Neural cell (in vitro differentiated cells): ENCODE results near the gene EFCAB11. TPM values are rescaled to one million over a fixed set of nuclear protein-coding genes. Genes with fewer than 3 reads are reported as not detected.
"Not testable (repeated sequence)": the region's sequence is repeated elsewhere in the genome, so short reads cannot be mapped to it uniquely, and the experiment has no call there.

ENCODE experiments used
- H2AFZ ChIP-seq: fragments of 200-600, 300-800 bp; sonication (generic), shearing (Covaris generic); 2 replicates; pipeline ENCODE4 v1.6.0; 2014; ENCODE audit warnings: low read depth, mild to moderate bottlenecking, antibody characterized with exemption, low read length, moderate library complexity
- H3F3A ChIP-seq: fragments of 200-600 bp; shearing (Covaris generic); 2 replicates; pipeline ENCODE4 v1.6.1; 2016; ENCODE audit warnings: mild to moderate bottlenecking, moderate library complexity, mixed read lengths, antibody characterized with exemption, low read length; ENCODE audit not compliant: insufficient read depth, poor library complexity, severe bottlenecking
- H3K27ac ChIP-seq: fragments of 200-600, 300-800 bp; sonication (generic), shearing (Covaris generic); 2 replicates; pipeline ENCODE4 v1.5.1; 2014; ENCODE audit warnings: mild to moderate bottlenecking, low read length, moderate library complexity
- H3K27me3 ChIP-seq: fragments of 300-800, 200-600 bp; sonication (generic), shearing (Covaris generic); 2 replicates; pipeline ENCODE4 v1.6.0; 2014; ENCODE audit warnings: mild to moderate bottlenecking, low read depth, low read length, moderate library complexity; ENCODE audit not compliant: insufficient read depth
- H3K36me3 ChIP-seq: fragments of 300-800, 200-600 bp; sonication (generic), shearing (Covaris generic); 2 replicates; pipeline ENCODE4 v1.5.1; 2014; ENCODE audit warnings: mild to moderate bottlenecking, antibody characterized with exemption, low read length, moderate library complexity; ENCODE audit not compliant: insufficient read depth
- H3K4me2 ChIP-seq: fragments of 300-800, 200-600 bp; sonication (generic), shearing (Covaris generic); 2 replicates; pipeline ENCODE4 v1.6.0; 2014; ENCODE audit warnings: mild to moderate bottlenecking, low read length
- H3K4me3 ChIP-seq: fragments of 300-800, 200-600 bp; sonication (generic), shearing (Covaris generic); 2 replicates; pipeline ENCODE4 v1.5.1; 2014; ENCODE audit warnings: mild to moderate bottlenecking, low read length, moderate library complexity
- H3K79me2 ChIP-seq: fragments of 200-600 bp; shearing (Covaris generic); replicated peaks from 2 replicates; pipeline ENCODE4 v1.6.0; 2014; ENCODE audit warnings: mild to moderate bottlenecking, low read length, moderate library complexity; ENCODE audit not compliant: insufficient read depth
- H3K9ac ChIP-seq: fragments of 300-800, 200-600 bp; sonication (generic), shearing (Covaris generic); 2 replicates; pipeline ENCODE4 v1.6.1; 2016; ENCODE audit warnings: mild to moderate bottlenecking, low read length, mixed read lengths
- H3K9me2 ChIP-seq: fragments of 200-600 bp; shearing (Covaris generic); 2 replicates; pipeline ENCODE4 v1.6.1; 2016; ENCODE audit warnings: mild to moderate bottlenecking, low read length, mixed read lengths; ENCODE audit not compliant: insufficient read depth
- H3K9me3 ChIP-seq: fragments of 200-600, 300-800 bp; sonication (generic), shearing (Covaris generic); 2 replicates; pipeline ENCODE4 v1.6.1; 2016; ENCODE audit warnings: mild to moderate bottlenecking, mixed run types, low read length, moderate library complexity, mixed read lengths
- H4K20me1 ChIP-seq: fragments of 200-600 bp; shearing (Covaris generic); 2 replicates; pipeline ENCODE4 v1.6.1; 2016; ENCODE audit warnings: mild to moderate bottlenecking, mixed run types; ENCODE audit not compliant: insufficient read depth
- EP300 ChIP-seq: fragments of 450-650 bp; conservative IDR thresholded peaks from 2 replicates; pipeline ENCODE4 v1.6.1; 2014; ENCODE audit warnings: antibody characterized with exemption, mild to moderate bottlenecking, moderate library complexity; ENCODE audit not compliant: poor library complexity, severe bottlenecking
- EZH2 ChIP-seq: fragments of 200-600, 300-800 bp; shearing (Covaris generic), sonication (generic); IDR thresholded peaks from 2 replicates; pipeline ENCODE4 v1.6.1; 2014; ENCODE audit warnings: antibody characterized with exemption, low read length, borderline replicate concordance, mild to moderate bottlenecking; ENCODE audit not compliant: insufficient read depth, poor library complexity, severe bottlenecking
- MXI1 ChIP-seq: fragments of 450-650 bp; conservative IDR thresholded peaks from 2 replicates; pipeline ENCODE4 v1.6.1; 2014; ENCODE audit warnings: antibody characterized with exemption, mild to moderate bottlenecking; ENCODE audit not compliant: poor library complexity, severe bottlenecking
- POLR2AphosphoS5 ChIP-seq: IDR thresholded peaks from 2 replicates; pipeline ENCODE4 v1.6.1; 2012
- RAD21 ChIP-seq: fragments of 450-650 bp; conservative IDR thresholded peaks from 2 replicates; pipeline ENCODE4 v1.6.1; 2014; ENCODE audit warnings: antibody characterized with exemption, mild to moderate bottlenecking, moderate library complexity
- SMC3 ChIP-seq: fragments of 450-650 bp; conservative IDR thresholded peaks from 2 replicates; pipeline ENCODE4 v1.6.1; 2014; ENCODE audit warnings: antibody characterized with exemption, mild to moderate bottlenecking, moderate library complexity; ENCODE audit not compliant: poor library complexity
- TAF1 ChIP-seq: IDR thresholded peaks from 2 replicates; pipeline ENCODE4 v1.6.1; 2012; ENCODE audit warnings: low read depth
- polyA plus RNA-seq: library from polyadenylated mRNA; depleted of rRNA; stranded (reverse); fragments of >200 nt; gene quantifications from 2 replicates; pipeline ENCODE4 v1.2.3, GENCODE V29; 2014
- TF ChIP-seq, protein P1 (sequence below): IDR thresholded peaks from 2 replicates; pipeline ENCODE4 v1.6.1; 2012; ENCODE audit warnings: borderline replicate concordance
- TF ChIP-seq, protein P2 (sequence below): fragments of 450-650 bp; IDR thresholded peaks from 2 replicates; pipeline ENCODE4 v1.5.1; 2014; ENCODE audit warnings: antibody characterized with exemption, mild to moderate bottlenecking, moderate library complexity; ENCODE audit not compliant: poor library complexity, severe bottlenecking

Gene EFCAB11
- polyA plus RNA-seq, 1 donor from 2014 or later, result 7.9 TPM

DNA sequence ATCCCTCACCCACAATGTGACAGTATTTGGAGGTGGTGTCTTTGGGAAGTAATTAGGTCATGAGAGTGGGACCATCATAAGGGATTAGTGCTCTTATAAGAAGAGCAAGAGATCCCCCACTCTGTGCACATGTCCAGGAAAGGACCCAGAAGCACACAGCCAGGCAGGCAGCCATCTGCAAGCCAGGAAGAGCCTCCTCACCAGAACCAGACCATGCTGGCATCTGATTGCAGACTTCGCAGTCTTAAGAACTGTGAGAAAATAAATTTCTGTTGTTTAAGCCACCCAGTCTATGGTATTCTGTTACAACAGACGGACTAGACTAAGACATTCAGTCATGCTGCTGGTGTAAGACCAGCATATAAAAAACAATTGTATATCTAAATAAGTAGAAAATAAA, 69.8 kb downstream of the EFCAB11 start:
- H3K4me2 ChIP-seq, result no peak overlapping the region

DNA sequence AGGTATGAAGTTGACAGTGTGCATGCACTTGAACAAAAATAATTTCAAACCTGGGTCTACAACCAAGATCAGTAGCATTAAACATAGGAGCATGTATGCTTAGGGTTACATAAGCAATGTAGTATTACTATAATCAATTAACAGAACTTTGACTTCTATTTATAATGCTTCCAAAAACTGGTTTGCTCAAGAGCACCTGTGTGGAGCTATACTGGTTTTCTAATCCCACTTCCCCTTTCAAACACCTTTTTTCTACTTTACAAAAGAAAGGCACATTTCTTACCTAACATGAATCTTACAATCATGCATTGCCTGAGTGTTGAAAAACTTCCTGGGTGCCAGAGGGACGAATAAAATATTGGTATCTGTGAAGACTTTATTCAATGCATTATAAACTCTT, 72.7 kb downstream of the EFCAB11 start:
- no peaks in the 10 kb centered on the region for H4K20me1 ChIP-seq
- H3K9me2 ChIP-seq, result no peaks in the 10 kb centered on the region
- H3K36me3 ChIP-seq, result no peaks in the 10 kb centered on the region
- no peaks in the 10 kb centered on the region for H3K9me3 ChIP-seq
- H3K4me2 ChIP-seq, result no peak overlapping the region
- no peaks in the 10 kb centered on the region for H3K79me2 ChIP-seq
- no peaks in the 10 kb centered on the region for H3F3A ChIP-seq
- H3K27ac ChIP-seq, result no peak overlapping the region
- H2AFZ ChIP-seq, result no peak overlapping the region
- no peak overlapping the region for H3K9ac ChIP-seq
- no peak overlapping the region for H3K4me3 ChIP-seq
- H3K27me3 ChIP-seq, result no peaks in the 10 kb centered on the region
- TF ChIP-seq EZH2, result no peak
- no peak for TF ChIP-seq EP300
- TF ChIP-seq SMC3, result no peak
- TF ChIP-seq, protein P1, sequence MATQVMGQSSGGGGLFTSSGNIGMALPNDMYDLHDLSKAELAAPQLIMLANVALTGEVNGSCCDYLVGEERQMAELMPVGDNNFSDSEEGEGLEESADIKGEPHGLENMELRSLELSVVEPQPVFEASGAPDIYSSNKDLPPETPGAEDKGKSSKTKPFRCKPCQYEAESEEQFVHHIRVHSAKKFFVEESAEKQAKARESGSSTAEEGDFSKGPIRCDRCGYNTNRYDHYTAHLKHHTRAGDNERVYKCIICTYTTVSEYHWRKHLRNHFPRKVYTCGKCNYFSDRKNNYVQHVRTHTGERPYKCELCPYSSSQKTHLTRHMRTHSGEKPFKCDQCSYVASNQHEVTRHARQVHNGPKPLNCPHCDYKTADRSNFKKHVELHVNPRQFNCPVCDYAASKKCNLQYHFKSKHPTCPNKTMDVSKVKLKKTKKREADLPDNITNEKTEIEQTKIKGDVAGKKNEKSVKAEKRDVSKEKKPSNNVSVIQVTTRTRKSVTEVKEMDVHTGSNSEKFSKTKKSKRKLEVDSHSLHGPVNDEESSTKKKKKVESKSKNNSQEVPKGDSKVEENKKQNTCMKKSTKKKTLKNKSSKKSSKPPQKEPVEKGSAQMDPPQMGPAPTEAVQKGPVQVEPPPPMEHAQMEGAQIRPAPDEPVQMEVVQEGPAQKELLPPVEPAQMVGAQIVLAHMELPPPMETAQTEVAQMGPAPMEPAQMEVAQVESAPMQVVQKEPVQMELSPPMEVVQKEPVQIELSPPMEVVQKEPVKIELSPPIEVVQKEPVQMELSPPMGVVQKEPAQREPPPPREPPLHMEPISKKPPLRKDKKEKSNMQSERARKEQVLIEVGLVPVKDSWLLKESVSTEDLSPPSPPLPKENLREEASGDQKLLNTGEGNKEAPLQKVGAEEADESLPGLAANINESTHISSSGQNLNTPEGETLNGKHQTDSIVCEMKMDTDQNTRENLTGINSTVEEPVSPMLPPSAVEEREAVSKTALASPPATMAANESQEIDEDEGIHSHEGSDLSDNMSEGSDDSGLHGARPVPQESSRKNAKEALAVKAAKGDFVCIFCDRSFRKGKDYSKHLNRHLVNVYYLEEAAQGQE, result no peak
- no peak for TF ChIP-seq RAD21
- no peak for TF ChIP-seq MXI1
- TF ChIP-seq, protein P2, sequence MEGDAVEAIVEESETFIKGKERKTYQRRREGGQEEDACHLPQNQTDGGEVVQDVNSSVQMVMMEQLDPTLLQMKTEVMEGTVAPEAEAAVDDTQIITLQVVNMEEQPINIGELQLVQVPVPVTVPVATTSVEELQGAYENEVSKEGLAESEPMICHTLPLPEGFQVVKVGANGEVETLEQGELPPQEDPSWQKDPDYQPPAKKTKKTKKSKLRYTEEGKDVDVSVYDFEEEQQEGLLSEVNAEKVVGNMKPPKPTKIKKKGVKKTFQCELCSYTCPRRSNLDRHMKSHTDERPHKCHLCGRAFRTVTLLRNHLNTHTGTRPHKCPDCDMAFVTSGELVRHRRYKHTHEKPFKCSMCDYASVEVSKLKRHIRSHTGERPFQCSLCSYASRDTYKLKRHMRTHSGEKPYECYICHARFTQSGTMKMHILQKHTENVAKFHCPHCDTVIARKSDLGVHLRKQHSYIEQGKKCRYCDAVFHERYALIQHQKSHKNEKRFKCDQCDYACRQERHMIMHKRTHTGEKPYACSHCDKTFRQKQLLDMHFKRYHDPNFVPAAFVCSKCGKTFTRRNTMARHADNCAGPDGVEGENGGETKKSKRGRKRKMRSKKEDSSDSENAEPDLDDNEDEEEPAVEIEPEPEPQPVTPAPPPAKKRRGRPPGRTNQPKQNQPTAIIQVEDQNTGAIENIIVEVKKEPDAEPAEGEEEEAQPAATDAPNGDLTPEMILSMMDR, result no peak
- TF ChIP-seq TAF1, result no peak
- TF ChIP-seq POLR2AphosphoS5, result no peak

More for the DNA sequence above, 69.8 kb downstream of the EFCAB11 start:
- no peak overlapping the region for H3K4me3 ChIP-seq
- H4K20me1 ChIP-seq, result no peaks in the 10 kb centered on the region
- H3K9ac ChIP-seq, result no peak overlapping the region
- TF ChIP-seq, protein P2, result no peak
- TF ChIP-seq, protein P1, result no peak
- no peak for TF ChIP-seq POLR2AphosphoS5
- no peak for TF ChIP-seq EZH2
- no peak for TF ChIP-seq EP300
- TF ChIP-seq MXI1, result no peak
- no peak for TF ChIP-seq SMC3
- TF ChIP-seq TAF1, result no peak
- TF ChIP-seq RAD21, result no peak
- H3K36me3 ChIP-seq, result no peaks in the 10 kb centered on the region
- H3K9me2 ChIP-seq, result no peaks in the 10 kb centered on the region
- no peaks in the 10 kb centered on the region for H3F3A ChIP-seq
- no peaks in the 10 kb centered on the region for H3K9me3 ChIP-seq
- H3K79me2 ChIP-seq, result no peaks in the 10 kb centered on the region
- no peaks in the 10 kb centered on the region for H3K27me3 ChIP-seq
- H2AFZ ChIP-seq, result no peak overlapping the region
- no peak overlapping the region for H3K27ac ChIP-seq

DNA sequence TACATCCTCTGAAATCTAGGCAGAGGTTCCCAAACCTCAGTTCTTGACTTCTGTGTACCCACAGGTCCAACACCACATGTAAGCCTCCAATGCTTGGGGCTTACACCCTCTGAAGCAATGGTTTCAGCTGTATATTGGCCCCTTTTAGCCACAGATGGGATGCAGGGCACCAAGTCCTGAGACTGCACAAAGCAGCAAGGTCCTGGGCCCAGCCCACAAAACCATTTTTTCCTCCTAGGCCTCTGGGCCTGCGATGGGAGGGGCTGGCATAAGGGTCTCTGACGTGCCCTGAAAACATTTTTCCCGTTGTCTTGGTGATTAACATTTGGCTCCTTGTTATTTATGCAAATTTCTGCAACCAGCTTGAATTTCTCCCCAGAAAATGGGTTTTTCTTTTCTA, 80.4 kb downstream of the EFCAB11 start:
- H3F3A ChIP-seq, H3K79me2 ChIP-seq, H3K36me3 ChIP-seq, H3K9me2 ChIP-seq, H2AFZ ChIP-seq, H3K27ac ChIP-seq, H3K4me2 ChIP-seq, H3K4me3 ChIP-seq, H4K20me1 ChIP-seq, H3K9ac ChIP-seq, H3K27me3 ChIP-seq, H3K9me3 ChIP-seq: not testable (repeated sequence)
